Neutrophil (primary cell): ENCODE measurements around the gene ABCG1.

Experiments used
- H3K27ac ChIP-seq: fragments of 200-600 bp; sonication (generic); 2 replicates; pipeline ENCODE4 v1.5.1; 2016; ENCODE audit warnings: mild to moderate bottlenecking, moderate library complexity
- H3K27me3 ChIP-seq: fragments of 200-600 bp; sonication (generic); 2 replicates; pipeline ENCODE4 v1.6.0; 2016; ENCODE audit warnings: mild to moderate bottlenecking
- H3K36me3 ChIP-seq: fragments of 200-600 bp; sonication (generic); 2 replicates; pipeline ENCODE4 v1.5.1; 2017
- H3K4me1 ChIP-seq, 2 experiments: fragments of 200-600 bp in 1 of 2; sonication (generic) in 1 of 2; 1 replicate in 1 of 2; 2 replicates in 1 of 2; pipeline versions ENCODE4 v1.5.1 to v1.6.1; 2013 to 2016; ENCODE audit warnings: low read depth in 1 of 2, low read length in 1 of 2, mild to moderate bottlenecking in 1 of 2, moderate library complexity in 1 of 2; ENCODE audit not compliant: control insufficient read depth in 1 of 2, insufficient read depth in 1 of 2
- H3K4me3 ChIP-seq, 2 experiments: fragments of 200-600 bp in 1 of 2; sonication (generic) in 1 of 2; 1 replicate in 1 of 2; 2 replicates in 1 of 2; pipeline ENCODE4 v1.5.1; 2013 to 2016; ENCODE audit warnings: low read depth in 1 of 2, low read length in 1 of 2, mild to moderate bottlenecking in 1 of 2, moderate library complexity in 1 of 2
- H3K9me3 ChIP-seq: fragments of 200-600 bp; sonication (generic); 2 replicates; pipeline ENCODE4 v1.5.1; 2016
- TF ChIP-seq, protein P1 (sequence below): fragments of 200-600 bp; sonication (generic); IDR thresholded peaks from 2 replicates; pipeline ENCODE4 v1.5.1; 2016; ENCODE audit warnings: antibody characterized with exemption

The ABCG1 gene

DNA sequence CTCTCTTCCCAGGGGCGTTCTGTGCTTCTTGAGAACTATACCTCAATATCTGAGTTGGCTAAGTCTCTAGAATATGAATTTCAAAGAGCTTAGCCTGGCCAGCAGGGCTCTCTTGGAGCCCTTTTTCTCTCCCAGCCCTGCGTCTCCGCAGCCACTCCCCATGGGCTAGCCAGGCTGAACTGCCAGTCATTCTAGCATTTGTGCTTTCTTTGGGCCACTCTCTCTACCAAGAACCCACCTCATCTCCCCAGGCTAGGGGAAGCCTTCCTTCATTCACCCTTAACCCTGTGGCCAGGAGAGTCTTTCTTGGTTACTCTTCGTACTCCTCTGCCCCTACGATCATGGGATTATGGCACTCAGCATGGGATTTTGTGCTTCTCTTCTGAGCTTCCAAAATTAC lies 18.2 kb downstream of the ABCG1 start:
- Histone ChIP-seq H3K27ac (no peak overlapping the region), H3K4me1 (peaks cover 35 to 39% of the 10 kb centered on the region in 2 experiments), H3K9me3 (no peaks in the 10 kb centered on the region), H3K27me3 (peaks cover 12% of the 10 kb centered on the region), H3K36me3 (no peaks in the 10 kb centered on the region), H3K4me3 (no peak overlapping the region)
- TF ChIP-seq, protein P1, sequence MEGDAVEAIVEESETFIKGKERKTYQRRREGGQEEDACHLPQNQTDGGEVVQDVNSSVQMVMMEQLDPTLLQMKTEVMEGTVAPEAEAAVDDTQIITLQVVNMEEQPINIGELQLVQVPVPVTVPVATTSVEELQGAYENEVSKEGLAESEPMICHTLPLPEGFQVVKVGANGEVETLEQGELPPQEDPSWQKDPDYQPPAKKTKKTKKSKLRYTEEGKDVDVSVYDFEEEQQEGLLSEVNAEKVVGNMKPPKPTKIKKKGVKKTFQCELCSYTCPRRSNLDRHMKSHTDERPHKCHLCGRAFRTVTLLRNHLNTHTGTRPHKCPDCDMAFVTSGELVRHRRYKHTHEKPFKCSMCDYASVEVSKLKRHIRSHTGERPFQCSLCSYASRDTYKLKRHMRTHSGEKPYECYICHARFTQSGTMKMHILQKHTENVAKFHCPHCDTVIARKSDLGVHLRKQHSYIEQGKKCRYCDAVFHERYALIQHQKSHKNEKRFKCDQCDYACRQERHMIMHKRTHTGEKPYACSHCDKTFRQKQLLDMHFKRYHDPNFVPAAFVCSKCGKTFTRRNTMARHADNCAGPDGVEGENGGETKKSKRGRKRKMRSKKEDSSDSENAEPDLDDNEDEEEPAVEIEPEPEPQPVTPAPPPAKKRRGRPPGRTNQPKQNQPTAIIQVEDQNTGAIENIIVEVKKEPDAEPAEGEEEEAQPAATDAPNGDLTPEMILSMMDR, result no peak

DNA sequence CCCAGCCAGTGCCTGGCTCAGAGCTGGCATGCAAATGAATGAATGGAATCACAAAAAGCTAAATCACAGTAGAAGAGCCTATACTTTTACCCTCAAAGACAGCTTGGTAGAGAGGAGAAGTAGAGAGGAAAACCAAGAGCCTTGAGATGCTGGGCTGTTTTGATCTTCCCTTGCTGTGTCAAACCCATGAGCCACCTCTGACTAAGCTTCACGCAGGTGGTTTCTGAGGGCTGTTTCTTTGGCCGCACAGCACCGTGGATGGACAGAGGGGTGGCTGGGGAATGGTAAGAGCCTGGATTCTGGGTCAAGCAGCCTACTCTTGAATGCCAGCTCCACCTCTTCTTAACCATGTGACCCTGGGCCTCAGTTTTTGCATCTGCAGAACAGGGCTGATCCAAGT lies 18.6 kb downstream of the ABCG1 start:
- no peaks in the 10 kb centered on the region for H3K36me3 ChIP-seq
- peaks cover 12% of the 10 kb centered on the region for H3K27me3 ChIP-seq
- H3K4me1 ChIP-seq, result peaks cover 31 to 35% of the 10 kb centered on the region in 2 experiments
- TF ChIP-seq, protein P1, result no peak
- no peak overlapping the region for H3K27ac ChIP-seq
- no peaks in the 10 kb centered on the region for H3K9me3 ChIP-seq
- H3K4me3 ChIP-seq, result no peak overlapping the region

DNA sequence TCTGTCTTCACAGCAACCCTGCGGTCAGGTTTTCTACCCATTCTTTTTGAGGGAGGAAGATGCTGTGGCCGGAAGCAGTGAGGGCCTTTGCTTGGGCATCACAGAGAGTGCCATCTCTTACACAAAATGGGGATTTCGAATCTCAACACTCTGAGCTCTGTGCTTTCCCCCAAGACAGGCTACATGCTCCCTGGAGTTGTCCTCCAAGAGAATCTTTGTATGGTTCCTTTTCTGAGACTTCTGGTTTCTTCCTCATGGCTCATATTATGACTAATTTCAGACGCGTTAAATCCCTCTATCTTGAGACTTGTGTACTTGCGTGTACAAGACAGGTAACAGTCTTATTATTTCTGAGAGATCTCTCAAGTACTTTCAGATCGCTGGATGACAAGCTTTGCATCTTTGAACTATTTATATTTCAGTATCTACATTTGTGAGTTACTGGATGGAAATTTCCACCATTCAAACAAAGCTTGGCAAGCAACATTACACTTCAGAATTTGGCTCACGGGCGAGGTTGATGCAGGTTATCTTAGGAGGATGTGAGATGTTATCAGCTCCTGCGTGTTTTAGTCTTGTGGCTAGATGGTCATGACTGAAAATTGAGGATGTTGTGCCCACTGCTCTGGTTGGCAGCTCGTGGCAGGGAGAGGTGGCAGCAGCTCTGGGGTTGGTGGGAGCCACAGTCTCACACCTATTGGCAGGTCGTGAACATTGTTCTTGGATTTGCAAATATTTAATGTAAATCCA lies 19.4 kb downstream of the ABCG1 start:
- Histone ChIP-seq H3K9me3 (no peaks in the 10 kb centered on the region), H3K27me3 (peaks cover 12% of the 10 kb centered on the region), H3K27ac (no peak overlapping the region), H3K4me1 (peaks cover 23 to 27% of the 10 kb centered on the region in 2 experiments), H3K4me3 (no peak overlapping the region), H3K36me3 (no peaks in the 10 kb centered on the region)
- TF ChIP-seq, protein P1, result no peak

DNA sequence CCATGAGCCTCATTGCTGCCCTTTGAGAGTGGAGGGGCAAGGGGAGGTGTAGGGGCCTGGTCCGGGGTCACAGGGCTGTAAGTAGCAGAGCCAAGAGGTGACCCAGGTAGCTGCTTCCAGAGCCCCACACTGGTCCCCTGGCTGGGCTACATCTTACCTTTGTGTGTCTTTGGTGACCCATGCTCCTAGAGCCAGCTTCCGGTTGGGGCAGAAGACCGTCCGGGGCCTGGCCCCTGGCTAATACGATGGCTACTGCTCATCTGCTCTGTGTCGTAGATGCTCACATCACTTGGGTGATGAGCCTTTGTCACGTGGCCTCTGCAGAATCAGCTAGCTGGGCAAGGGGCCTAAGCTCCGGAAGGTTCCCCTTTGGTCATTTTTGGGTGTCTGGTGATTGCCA lies 20.6 kb downstream of the ABCG1 start:
- Histone ChIP-seq H3K27ac (no peak overlapping the region), H3K27me3 (peaks cover 12% of the 10 kb centered on the region), H3K36me3 (no peaks in the 10 kb centered on the region), H3K9me3 (no peaks in the 10 kb centered on the region), H3K4me3 (no peak overlapping the region), H3K4me1 (peaks cover 11 to 15% of the 10 kb centered on the region in 2 experiments)
- TF ChIP-seq, protein P1, result no peak

DNA sequence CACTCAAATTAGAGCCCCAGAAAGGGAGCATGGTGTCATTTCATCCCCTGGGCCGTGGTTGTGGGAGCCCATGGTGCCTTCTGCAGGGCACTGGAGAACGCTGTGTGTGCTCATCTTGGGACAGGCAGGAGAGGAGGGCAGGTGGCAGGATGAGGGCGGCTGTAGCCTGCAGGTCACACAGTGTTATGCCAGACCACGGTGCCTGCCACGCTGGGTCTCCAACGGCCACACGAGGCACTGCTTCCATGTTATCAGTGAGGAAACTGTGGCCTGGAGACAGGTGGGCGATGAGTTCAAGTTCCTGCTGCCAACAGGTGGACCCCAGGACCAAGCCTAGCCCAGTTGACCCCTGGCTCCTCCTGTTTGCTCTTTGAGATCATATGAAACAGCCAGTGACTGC lies 21.0 kb downstream of the ABCG1 start:
- no peaks in the 10 kb centered on the region for H3K9me3 ChIP-seq
- H3K27ac ChIP-seq, result no peak overlapping the region
- no peaks in the 10 kb centered on the region for H3K36me3 ChIP-seq
- TF ChIP-seq, protein P1, result no peak
- H3K4me3 ChIP-seq, result no peak overlapping the region
- peaks cover 7 to 12% of the 10 kb centered on the region in 2 experiments for H3K4me1 ChIP-seq
- H3K27me3 ChIP-seq, result peaks cover 12% of the 10 kb centered on the region
